ENCODE data around the gene GALNT9. TPM values are rescaled to one million over a fixed set of nuclear protein-coding genes. Genes with fewer than 3 reads are reported as not detected.

Gene GALNT9
- total and polyA plus RNA-seq, 2 donors (not counting 1 experiment from before 2014, with no cell fraction given): 0.10 to 2.8 TPM

GRCh38 chr12:132219323-132219722 is 110.1 kb downstream of the GALNT9 start:
- Histone ChIP-seq H3K27ac (ENCODE audit: insufficient read depth, low read length) (no peak overlapping the region), H3K4me3 (replicated peaks in 1 of 4; ENCODE audit: control extremely low read depth in 1 of 4, insufficient read depth in 1 of 4, low read depth in 3 of 4, low read length in 4 of 4) (no peak overlapping the region), H3K9me3 (ENCODE audit: control insufficient read depth, insufficient read depth, low read depth, low read length) (no peaks in the 10 kb centered on the region), H3K27me3 (ENCODE audit: control insufficient read depth, insufficient read depth, low read length) (no peaks in the 10 kb centered on the region), H3K36me3 (ENCODE audit: control insufficient read depth, insufficient read depth, low read length) (no peaks in the 10 kb centered on the region), H3K4me2 (ENCODE audit: extremely low read depth, insufficient read depth, low read length) (no peak overlapping the region), H3K9ac (ENCODE audit: insufficient read depth, low read length) (no peak overlapping the region), H2AFZ (ENCODE audit: low read length) (no peak overlapping the region), H3K79me2 (ENCODE audit: control insufficient read depth, insufficient read depth, low read length) (no peaks in the 10 kb centered on the region), H4K20me1 (ENCODE audit: control insufficient read depth, extremely low read depth, insufficient read depth, low read length) (no peaks in the 10 kb centered on the region), H3K4me1 (ENCODE audit: control insufficient read depth, extremely low read depth, insufficient read depth, low read length) (no peaks in the 10 kb centered on the region)
- DNase-seq (ENCODE audit: low read depth in 2 of 2): no peak
- TF ChIP-seq CTCF (conservative IDR thresholded peaks at IDR 0.05 in 1 of 2, IDR thresholded peaks at IDR 0.05 in 1 of 2; ENCODE audit: low read depth in 1 of 2, low read length in 2 of 2) (no peak), EZH2 (IDR thresholded peaks at IDR 0.05; ENCODE audit: low read length, missing control alignments) (no peak)

GRCh38 chr12:132218915-132219314 is 110.5 kb downstream of the GALNT9 start:
- Histone ChIP-seq H3K4me3 (replicated peaks in 1 of 4; ENCODE audit: control extremely low read depth in 1 of 4, insufficient read depth in 1 of 4, low read depth in 3 of 4, low read length in 4 of 4) (no peak overlapping the region), H3K9me3 (ENCODE audit: control insufficient read depth, insufficient read depth, low read depth, low read length) (no peaks in the 10 kb centered on the region), H3K79me2 (ENCODE audit: control insufficient read depth, insufficient read depth, low read length) (no peaks in the 10 kb centered on the region), H3K9ac (ENCODE audit: insufficient read depth, low read length) (no peak overlapping the region), H3K27me3 (ENCODE audit: control insufficient read depth, insufficient read depth, low read length) (no peaks in the 10 kb centered on the region), H3K4me2 (ENCODE audit: extremely low read depth, insufficient read depth, low read length) (no peak overlapping the region), H4K20me1 (ENCODE audit: control insufficient read depth, extremely low read depth, insufficient read depth, low read length) (no peaks in the 10 kb centered on the region), H3K27ac (ENCODE audit: insufficient read depth, low read length) (no peak overlapping the region), H3K4me1 (ENCODE audit: control insufficient read depth, extremely low read depth, insufficient read depth, low read length) (no peaks in the 10 kb centered on the region), H3K36me3 (ENCODE audit: control insufficient read depth, insufficient read depth, low read length) (no peaks in the 10 kb centered on the region), H2AFZ (ENCODE audit: low read length) (no peak overlapping the region)
- no peak for DNase-seq (ENCODE audit: low read depth in 2 of 2)
- TF ChIP-seq EZH2 (IDR thresholded peaks at IDR 0.05; ENCODE audit: low read length, missing control alignments): no peak
- TF ChIP-seq CTCF (conservative IDR thresholded peaks at IDR 0.05 in 1 of 2, IDR thresholded peaks at IDR 0.05 in 1 of 2; ENCODE audit: low read depth in 1 of 2, low read length in 2 of 2): peak in 1 of 2 donors; percentile 24

GRCh38 chr12:132218527-132218875 is 110.9 kb downstream of the GALNT9 start:
- Histone ChIP-seq H3K4me2 (ENCODE audit: extremely low read depth, insufficient read depth, low read length) (no peak overlapping the region), H3K79me2 (ENCODE audit: control insufficient read depth, insufficient read depth, low read length) (no peaks in the 10 kb centered on the region), H2AFZ (ENCODE audit: low read length) (no peak overlapping the region), H3K4me3 (replicated peaks in 1 of 4; ENCODE audit: control extremely low read depth in 1 of 4, insufficient read depth in 1 of 4, low read depth in 3 of 4, low read length in 4 of 4) (no peak overlapping the region), H3K36me3 (ENCODE audit: control insufficient read depth, insufficient read depth, low read length) (no peaks in the 10 kb centered on the region), H3K27me3 (ENCODE audit: control insufficient read depth, insufficient read depth, low read length) (no peaks in the 10 kb centered on the region), H3K4me1 (ENCODE audit: control insufficient read depth, extremely low read depth, insufficient read depth, low read length) (no peaks in the 10 kb centered on the region), H3K27ac (ENCODE audit: insufficient read depth, low read length) (no peak overlapping the region), H3K9me3 (ENCODE audit: control insufficient read depth, insufficient read depth, low read depth, low read length) (no peaks in the 10 kb centered on the region), H3K9ac (ENCODE audit: insufficient read depth, low read length) (no peak overlapping the region), H4K20me1 (ENCODE audit: control insufficient read depth, extremely low read depth, insufficient read depth, low read length) (no peaks in the 10 kb centered on the region)
- no peak for TF ChIP-seq CTCF (conservative IDR thresholded peaks at IDR 0.05 in 1 of 2, IDR thresholded peaks at IDR 0.05 in 1 of 2; ENCODE audit: low read depth in 1 of 2, low read length in 2 of 2)
- TF ChIP-seq EZH2 (IDR thresholded peaks at IDR 0.05; ENCODE audit: low read length, missing control alignments): no peak
- DNase-seq (ENCODE audit: low read depth in 2 of 2): no peak
